ENCODE results near the gene GRIP2. TPM values are rescaled to one million over a fixed set of nuclear protein-coding genes. Genes with fewer than 3 reads are reported as not detected.

GRIP2 gene
- total RNA-seq, 1 donor from 2014 or later, result not detected

DNA sequence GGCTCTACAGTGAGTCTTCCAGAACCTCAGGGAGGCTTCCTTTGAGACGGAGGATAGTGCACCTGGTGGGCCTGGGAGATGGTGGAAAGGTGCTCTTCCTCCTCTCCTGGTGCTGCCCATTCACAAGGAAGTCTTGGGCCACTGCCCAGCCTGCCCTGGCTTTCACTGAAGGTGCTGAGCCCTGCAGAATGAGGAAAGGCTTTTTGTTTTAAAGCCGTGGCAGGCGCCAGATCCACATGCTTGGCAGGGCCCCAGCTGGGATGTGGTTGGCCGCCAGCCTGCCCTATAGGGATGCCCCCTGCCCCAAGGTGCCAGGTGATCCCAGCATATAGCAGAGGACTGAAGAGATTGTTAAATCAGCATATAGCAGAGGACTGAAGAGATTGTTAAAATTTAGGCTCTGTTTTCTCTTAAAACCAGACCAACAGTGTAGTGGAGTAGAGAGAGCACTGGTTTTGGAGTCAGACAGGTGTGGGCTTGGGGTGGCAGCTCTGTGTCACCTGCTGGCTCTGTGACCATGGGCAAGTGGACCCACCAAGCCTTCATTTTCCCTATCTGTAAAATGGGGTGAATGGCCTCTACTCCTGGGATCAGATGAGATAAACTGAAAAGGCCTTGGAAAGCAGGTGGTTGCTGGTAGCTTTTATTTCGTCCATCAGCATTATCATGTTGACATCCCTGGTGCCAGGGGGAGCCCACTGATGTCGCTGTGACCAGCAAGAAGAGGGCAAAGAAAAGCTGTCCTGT is 84.4 kb downstream of the GRIP2 start:
- Mint-ChIP-seq H3K4me3 (ENCODE audit: low read depth) (no peak overlapping the region), H3K9me3 (no peaks in the 10 kb centered on the region), H3K27ac (no peak overlapping the region), H3K4me1 (ENCODE audit: low read depth) (peaks cover 4% of the 10 kb centered on the region), H3K36me3 (ENCODE audit: low read depth) (peaks cover 43% of the 10 kb centered on the region), H3K27me3 (ENCODE audit: low read depth) (no peaks in the 10 kb centered on the region)
- intact Hi-C loops (cut with micrococcal nuclease), result no loop called here
- DNase-seq (ENCODE audit: low spot score), result no peak

DNA sequence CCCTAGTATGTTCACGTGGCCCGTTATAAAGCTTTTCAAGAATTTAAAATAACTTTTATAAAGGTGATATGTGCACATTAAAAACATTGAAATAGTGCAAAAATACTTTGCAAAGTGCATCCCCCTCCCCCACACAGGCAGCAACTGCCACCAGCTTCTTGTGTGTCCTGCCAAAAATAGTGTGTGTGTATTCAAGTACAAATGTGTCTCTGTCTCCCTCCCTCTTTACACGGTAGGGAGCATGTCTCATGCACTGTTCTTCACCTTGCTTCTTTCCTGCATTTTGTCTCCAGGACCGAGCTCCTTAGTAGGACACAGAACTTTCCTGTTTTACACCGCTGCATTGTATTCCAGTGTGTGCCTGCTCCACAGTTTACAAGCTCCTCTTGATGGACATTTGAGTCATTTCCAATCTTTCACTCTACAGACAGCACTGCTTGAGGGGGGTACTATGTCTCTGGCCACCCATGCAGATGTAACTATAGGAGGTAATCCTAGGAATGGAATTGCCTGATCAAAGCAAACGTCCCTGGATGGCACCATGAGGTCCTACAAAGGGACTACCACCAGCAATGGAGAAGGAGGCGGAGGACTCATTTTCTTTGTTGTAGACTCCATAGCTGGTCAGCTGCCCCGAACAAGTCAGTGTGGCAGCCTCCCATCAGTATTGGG is 85.4 kb downstream of the GRIP2 start:
- intact Hi-C loops (cut with micrococcal nuclease), result no loop called here
- peaks cover 36% of the 10 kb centered on the region for H3K36me3 Mint-ChIP-seq (ENCODE audit: low read depth)
- no peak overlapping the region for H3K27ac Mint-ChIP-seq
- H3K27me3 Mint-ChIP-seq (ENCODE audit: low read depth), result no peaks in the 10 kb centered on the region
- H3K4me3 Mint-ChIP-seq (ENCODE audit: low read depth), result no peak overlapping the region
- H3K4me1 Mint-ChIP-seq (ENCODE audit: low read depth), result no peaks in the 10 kb centered on the region
- no peaks in the 10 kb centered on the region for H3K9me3 Mint-ChIP-seq
- DNase-seq (ENCODE audit: low spot score), result no peak

DNA sequence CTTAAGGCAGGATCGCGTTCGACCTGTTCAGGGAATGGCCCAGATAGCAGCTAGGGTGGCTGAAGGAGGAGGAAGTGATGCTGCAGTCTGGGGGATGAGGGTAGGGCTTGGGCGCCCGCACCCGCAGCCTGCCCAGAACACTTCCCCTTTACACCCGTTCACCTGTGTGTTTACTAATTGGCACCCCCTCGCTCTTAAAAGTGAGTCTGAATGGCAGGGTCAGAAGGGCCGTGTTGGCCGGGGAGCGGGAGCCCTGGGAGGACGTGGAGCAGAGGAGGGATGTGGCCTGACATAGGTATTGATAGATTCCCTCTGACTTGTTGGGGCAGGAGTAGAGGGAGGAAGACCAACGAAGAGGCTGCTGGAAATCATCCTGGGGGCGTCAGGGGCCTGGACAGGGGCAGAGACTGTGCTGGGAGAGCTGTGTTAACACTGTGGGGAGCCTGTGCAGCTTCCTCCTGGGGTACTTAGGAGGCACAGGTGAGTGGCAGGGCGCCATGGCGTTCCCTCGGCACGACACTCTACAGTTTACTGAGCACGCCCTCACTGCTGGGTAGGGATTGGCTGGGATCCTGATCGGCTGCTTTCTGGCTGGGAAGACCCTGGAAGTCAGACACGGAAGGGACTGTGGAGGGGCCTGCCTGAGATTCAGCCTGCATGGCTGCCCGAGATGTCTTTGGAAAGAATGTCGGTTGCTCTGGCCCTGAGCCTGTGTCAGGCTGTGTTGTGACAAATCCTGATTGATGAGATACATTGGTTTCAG is 86.1 kb downstream of the GRIP2 start:
- no peak overlapping the region for H3K27ac Mint-ChIP-seq
- H3K9me3 Mint-ChIP-seq, result no peaks in the 10 kb centered on the region
- H3K27me3 Mint-ChIP-seq (ENCODE audit: low read depth), result no peaks in the 10 kb centered on the region
- no peak overlapping the region for H3K4me3 Mint-ChIP-seq (ENCODE audit: low read depth)
- peaks cover 31% of the 10 kb centered on the region for H3K36me3 Mint-ChIP-seq (ENCODE audit: low read depth)
- intact Hi-C loops (cut with micrococcal nuclease), result no loop called here
- no peak for DNase-seq (ENCODE audit: low spot score)
- no peaks in the 10 kb centered on the region for H3K4me1 Mint-ChIP-seq (ENCODE audit: low read depth)

GRCh38 chr3:14452740-14453710 is 87.1 kb downstream of the GRIP2 start:
- H3K27ac Mint-ChIP-seq, result no peak overlapping the region
- intact Hi-C loops (cut with micrococcal nuclease), result no loop called here
- H3K9me3 Mint-ChIP-seq, result no peaks in the 10 kb centered on the region
- no peak for DNase-seq (ENCODE audit: low spot score)
- H3K36me3 Mint-ChIP-seq (ENCODE audit: low read depth), result peaks cover 35% of the 10 kb centered on the region
- H3K4me3 Mint-ChIP-seq (ENCODE audit: low read depth), result no peak overlapping the region
- no peaks in the 10 kb centered on the region for H3K27me3 Mint-ChIP-seq (ENCODE audit: low read depth)
- H3K4me1 Mint-ChIP-seq (ENCODE audit: low read depth), result no peaks in the 10 kb centered on the region

- Mint-ChIP-seq H3K27ac (no peak overlapping the region), H3K27me3 (ENCODE audit: low read depth) (no peaks in the 10 kb centered on the region), H3K4me1 (ENCODE audit: low read depth) (no peaks in the 10 kb centered on the region), H3K9me3 (no peaks in the 10 kb centered on the region), H3K36me3 (ENCODE audit: low read depth) (peaks cover 42% of the 10 kb centered on the region), H3K4me3 (ENCODE audit: low read depth) (no peak overlapping the region)
- DNase-seq (ENCODE audit: low spot score), result no peak
- intact Hi-C loops (cut with micrococcal nuclease), result no loop called here
These were observed 88.0 kb downstream of the GRIP2 start for GRCh38 chr3:14451844-14452739.

GRCh38 chr3:14450922-14451606 is 89.1 kb downstream of the GRIP2 start:
- Mint-ChIP-seq H3K4me3 (ENCODE audit: low read depth) (no peak overlapping the region), H3K9me3 (no peaks in the 10 kb centered on the region), H3K27ac (no peak overlapping the region), H3K36me3 (ENCODE audit: low read depth) (peaks cover 50% of the 10 kb centered on the region), H3K27me3 (ENCODE audit: low read depth) (no peaks in the 10 kb centered on the region), H3K4me1 (ENCODE audit: low read depth) (no peaks in the 10 kb centered on the region)
- no peak for DNase-seq (ENCODE audit: low spot score)
- intact Hi-C loops (cut with micrococcal nuclease), result no loop called here

GRCh38 chr3:14450506-14450905 is 89.6 kb downstream of the GRIP2 start:
- H3K27ac Mint-ChIP-seq, result no peak overlapping the region
- H3K4me1 Mint-ChIP-seq (ENCODE audit: low read depth), result no peaks in the 10 kb centered on the region
- peaks cover 56% of the 10 kb centered on the region for H3K36me3 Mint-ChIP-seq (ENCODE audit: low read depth)
- no peaks in the 10 kb centered on the region for H3K27me3 Mint-ChIP-seq (ENCODE audit: low read depth)
- no peak for DNase-seq (ENCODE audit: low spot score)
- no peak overlapping the region for H3K4me3 Mint-ChIP-seq (ENCODE audit: low read depth)
- H3K9me3 Mint-ChIP-seq, result no peaks in the 10 kb centered on the region
- intact Hi-C loops (cut with micrococcal nuclease), result no loop called here

GRCh38 chr3:14448756-14449727 is 91.1 kb downstream of the GRIP2 start:
- no peaks in the 10 kb centered on the region for H3K27me3 Mint-ChIP-seq (ENCODE audit: low read depth)
- H3K4me3 Mint-ChIP-seq (ENCODE audit: low read depth), result no peak overlapping the region
- no peak overlapping the region for H3K27ac Mint-ChIP-seq
- no peaks in the 10 kb centered on the region for H3K4me1 Mint-ChIP-seq (ENCODE audit: low read depth)
- intact Hi-C loops (cut with micrococcal nuclease), result no loop called here
- H3K36me3 Mint-ChIP-seq (ENCODE audit: low read depth), result peaks cover 58% of the 10 kb centered on the region
- DNase-seq (ENCODE audit: low spot score), result no peak
- H3K9me3 Mint-ChIP-seq, result no peaks in the 10 kb centered on the region

- Mint-ChIP-seq H3K36me3 (ENCODE audit: low read depth) (peaks cover 54% of the 10 kb centered on the region), H3K27ac (no peak overlapping the region)
These were observed 92.1 kb downstream of the GRIP2 start for GRCh38 chr3:14448063-14448462.

GRCh38 chr3:14446988-14447570 is 93.1 kb downstream of the GRIP2 start:
- no peaks in the 10 kb centered on the region for H3K27me3 Mint-ChIP-seq (ENCODE audit: low read depth)
- H3K4me1 Mint-ChIP-seq (ENCODE audit: low read depth), result no peaks in the 10 kb centered on the region
- intact Hi-C loops (cut with micrococcal nuclease), result no loop called here
- H3K4me3 Mint-ChIP-seq (ENCODE audit: low read depth), result no peak overlapping the region
- no peak for DNase-seq (ENCODE audit: low spot score)
- H3K27ac Mint-ChIP-seq, result no peak overlapping the region
- peaks cover 52% of the 10 kb centered on the region for H3K36me3 Mint-ChIP-seq (ENCODE audit: low read depth)
- no peaks in the 10 kb centered on the region for H3K9me3 Mint-ChIP-seq

More at GRCh38 chr3:14448063-14448462, 92.1 kb downstream of the GRIP2 start:
- DNase-seq (ENCODE audit: low spot score), result no peak
- no peaks in the 10 kb centered on the region for H3K27me3 Mint-ChIP-seq (ENCODE audit: low read depth)
- H3K4me3 Mint-ChIP-seq (ENCODE audit: low read depth), result no peak overlapping the region
- no peaks in the 10 kb centered on the region for H3K9me3 Mint-ChIP-seq
- no peaks in the 10 kb centered on the region for H3K4me1 Mint-ChIP-seq (ENCODE audit: low read depth)
- intact Hi-C loops (cut with micrococcal nuclease), result no loop called here
